H1 (cell line): ENCODE data around the gene HIVEP3. TPM values are rescaled to one million over a fixed set of nuclear protein-coding genes. Genes with fewer than 3 reads are reported as not detected.

Experiments
- CTCF ChIA-PET: fragments of 300-600 bp; sonication (Branson Sonifier 250); formaldehyde crosslinking; loops from one replicate; lab custom pipeline; 2021; ENCODE audit not compliant: partially characterized antibody; lab: Charles Lee
- POLR2A ChIA-PET: fragments of 300-600 bp; sonication (Branson Sonifier 250); formaldehyde crosslinking; loops from one replicate; lab custom pipeline; 2021; ENCODE audit warnings: inconsistent platforms; ENCODE audit not compliant: partially characterized antibody; lab: Charles Lee
- DNase-seq, 2 experiments: peaks; one replicate each; pipeline versions ENCODE4 v3.0.0 to v3.0.0-alpha.2; 2010 to 2022; ENCODE audit warnings: low spot score in 2 of 2, low read depth in 1 of 2, mixed read lengths in 1 of 2
- FAIRE-seq: peaks from 2 replicates; lab custom pipeline; 2011; peaks lifted over from hg19 to GRCh38; lab: Jason Lieb, UNC
- H2AFZ ChIP-seq: 2 replicates; pipeline ENCODE4 v1.8.1; 2012; ENCODE audit warnings: low read length, inconsistent platforms
- H2AK5ac ChIP-seq: 2 replicates; pipeline ENCODE4 v1.6.1; 2013; ENCODE audit warnings: low read depth, low read length
- H2BK120ac ChIP-seq: replicated peaks from 2 replicates; pipeline ENCODE3; 2013; ENCODE audit warnings: low read depth, low read length, inconsistent platforms
- H2BK12ac ChIP-seq: 2 replicates; pipeline ENCODE4 v1.6.1; 2013; ENCODE audit warnings: low read depth, low read length
- H2BK15ac ChIP-seq: 2 replicates; pipeline ENCODE4 v1.6.1; 2013; ENCODE audit warnings: low read length
- H2BK20ac ChIP-seq: 2 replicates; pipeline ENCODE4 v1.6.1; 2013; ENCODE audit warnings: low read length
- H2BK5ac ChIP-seq: 2 replicates; pipeline ENCODE4 v1.6.1; 2013; ENCODE audit warnings: low read depth, low read length
- H3K14ac ChIP-seq: 2 replicates; pipeline ENCODE4 v1.6.1; 2013; ENCODE audit warnings: inconsistent platforms; ENCODE audit not compliant: insufficient read length
- H3K18ac ChIP-seq: 2 replicates; pipeline ENCODE4 v1.6.1; 2013; ENCODE audit warnings: low read length; ENCODE audit errors: extremely low read depth
- H3K23ac ChIP-seq: 2 replicates; pipeline ENCODE4 v1.6.1; 2013; ENCODE audit warnings: inconsistent platforms; ENCODE audit not compliant: insufficient read length
- H3K23me2 ChIP-seq: 2 replicates; pipeline ENCODE4 v1.6.1; 2013; ENCODE audit warnings: low read depth, low read length
- H3K27ac ChIP-seq: 2 replicates; pipeline ENCODE4 v1.6.1; 2011; ENCODE audit warnings: low read depth, low read length, inconsistent platforms
- H3K27me3 ChIP-seq, 4 experiments: replicated peaks in 1 of 4; 1 replicate in 1 of 4; 2 replicates in 3 of 4; pipeline versions ENCODE4 v1.6.1 to v1.8.1; 2011 to 2013; ENCODE audit warnings: low read length in 3 of 4, mild to moderate bottlenecking in 3 of 4, inconsistent platforms in 2 of 4, mixed read lengths in 2 of 4, moderate library complexity in 1 of 4; ENCODE audit not compliant: control insufficient read depth in 3 of 4, insufficient read depth in 3 of 4; ENCODE audit errors: extremely low read depth in 1 of 4
- H3K36me3 ChIP-seq, 4 experiments: 2 replicates each; pipeline versions ENCODE4 v1.6.1 to v1.8.1; 2011 to 2013; ENCODE audit warnings: mild to moderate bottlenecking in 4 of 4, low read length in 3 of 4, moderate library complexity in 2 of 4, control low read depth in 1 of 4, inconsistent platforms in 1 of 4; ENCODE audit not compliant: insufficient read depth in 4 of 4, control insufficient read depth in 2 of 4
- H3K4ac ChIP-seq: replicated peaks from 2 replicates; pipeline ENCODE3; 2013; ENCODE audit warnings: low read length, low read depth, mixed read lengths, inconsistent platforms; ENCODE audit not compliant: insufficient read length
- H3K4me1 ChIP-seq, 4 experiments: replicated peaks in 1 of 4; 1 replicate in 1 of 4; 2 replicates in 3 of 4; pipeline versions ENCODE4 v1.6.1 to v1.8.1; 2011 to 2013; ENCODE audit warnings: low read length in 3 of 4, inconsistent platforms in 2 of 4, mixed read lengths in 1 of 4; ENCODE audit not compliant: insufficient read depth in 4 of 4, control insufficient read depth in 3 of 4
- H3K4me2 ChIP-seq, 2 experiments: 2 replicates each; pipeline versions ENCODE4 v1.6.1 to v1.8.1; 2011 to 2013; ENCODE audit warnings: low read depth in 2 of 2, low read length in 2 of 2, control low read depth in 1 of 2, inconsistent platforms in 1 of 2, mild to moderate bottlenecking in 1 of 2; ENCODE audit not compliant: insufficient read depth in 1 of 2
- H3K4me3 ChIP-seq, 4 experiments: fragments of 200-600, 300-600 bp in 1 of 4; sonication (generic), shearing (Covaris generic), sonication (Bioruptor Twin) in 1 of 4; 2 replicates each; pipeline versions ENCODE4 v1.5.1 to v1.8.1; 2011 to 2016; ENCODE audit warnings: low read length in 4 of 4, low read depth in 3 of 4, control low read depth in 2 of 4, inconsistent platforms in 2 of 4, mild to moderate bottlenecking in 2 of 4, mixed read lengths in 1 of 4, moderate library complexity in 1 of 4; ENCODE audit not compliant: insufficient read depth in 2 of 4; ENCODE audit errors: extremely low read depth in 1 of 4
- H3K56ac ChIP-seq: replicated peaks from 2 replicates; pipeline ENCODE3; 2013; ENCODE audit warnings: low read depth, mild to moderate bottlenecking, mixed read lengths, low read length, inconsistent platforms; ENCODE audit not compliant: insufficient read length
- H3K79me1 ChIP-seq: 2 replicates; pipeline ENCODE4 v1.6.1; 2013; ENCODE audit warnings: low read depth, low read length, control low read depth
- H3K79me2 ChIP-seq, 2 experiments: 2 replicates each; pipeline versions ENCODE4 v1.6.1 to v1.8.1; 2012 to 2013; ENCODE audit warnings: low read length in 2 of 2, mild to moderate bottlenecking in 2 of 2, inconsistent platforms in 1 of 2; ENCODE audit not compliant: insufficient read depth in 2 of 2, control insufficient read depth in 1 of 2
- H3K9ac ChIP-seq, 4 experiments: replicated peaks in 1 of 4; 1 replicate in 1 of 4; 2 replicates in 3 of 4; pipeline versions ENCODE4 v1.6.1 to v1.8.1; 2011 to 2013; ENCODE audit warnings: low read depth in 3 of 4, low read length in 3 of 4, control low read depth in 2 of 4, mild to moderate bottlenecking in 2 of 4, moderate library complexity in 2 of 4, inconsistent platforms in 1 of 4; ENCODE audit errors: extremely low read depth in 1 of 4
- H3K9me3 ChIP-seq, 2 experiments: 2 replicates each; pipeline versions ENCODE4 v1.6.1 to v1.8.1; 2012 to 2013; ENCODE audit warnings: mild to moderate bottlenecking in 2 of 2, moderate library complexity in 2 of 2, control low read depth in 1 of 2, inconsistent platforms in 1 of 2, low read depth in 1 of 2, low read length in 1 of 2, mixed read lengths in 1 of 2; ENCODE audit not compliant: insufficient read depth in 2 of 2
- H4K20me1 ChIP-seq, 2 experiments: replicated peaks in 1 of 2; 2 replicates each; pipeline versions ENCODE3 to v1.8.1; 2011 to 2013; ENCODE audit warnings: inconsistent platforms in 2 of 2, low read length in 2 of 2, mild to moderate bottlenecking in 1 of 2; ENCODE audit not compliant: insufficient read depth in 2 of 2, control insufficient read depth in 1 of 2
- H4K5ac ChIP-seq: 2 replicates; pipeline ENCODE4 v1.6.1; 2013; ENCODE audit warnings: low read length, low read depth, mixed read lengths, inconsistent platforms; ENCODE audit not compliant: insufficient read length
- H4K8ac ChIP-seq: 2 replicates; pipeline ENCODE4 v1.8.0; 2013; ENCODE audit warnings: mild to moderate bottlenecking, moderate library complexity, low read length, inconsistent platforms; ENCODE audit not compliant: insufficient read depth; ENCODE audit errors: extremely low read depth
- H4K91ac ChIP-seq: replicated peaks from 2 replicates; pipeline ENCODE3; 2013; ENCODE audit warnings: low read length, mixed read lengths, inconsistent platforms; ENCODE audit not compliant: insufficient read length
- BCL11A ChIP-seq, 2 experiments: IDR thresholded peaks; one replicate each; pipeline ENCODE4 v1.6.1; 2011; ENCODE audit warnings: low read depth in 2 of 2, low read length in 2 of 2, mild to moderate bottlenecking in 2 of 2
- CBX8 ChIP-seq: fragments of 300-800, 300-1000 bp; sonication (generic); IDR thresholded peaks from 2 replicates; pipeline ENCODE4 v1.7.1; 2016; ENCODE audit warnings: low read depth, low read length, borderline replicate concordance
- CTBP2 ChIP-seq: IDR thresholded peaks from 2 replicates; pipeline ENCODE4 v1.7.0; 2011; ENCODE audit warnings: borderline replicate concordance, mild to moderate bottlenecking, moderate library complexity, mixed read lengths, low read length; ENCODE audit not compliant: insufficient read depth, insufficient read length
- FOSL1 ChIP-seq: IDR thresholded peaks from 2 replicates; pipeline ENCODE4 v1.6.1; 2011; ENCODE audit warnings: mild to moderate bottlenecking, low read depth, low read length, moderate library complexity; ENCODE audit not compliant: insufficient read depth
- JUND ChIP-seq: IDR thresholded peaks from 2 replicates; pipeline ENCODE4 v1.6.1; 2011; ENCODE audit warnings: mild to moderate bottlenecking, improper control_type of control experiment, low read length
- MAFK ChIP-seq: IDR thresholded peaks from 2 replicates; pipeline ENCODE4 v1.6.1; 2012; ENCODE audit warnings: low read depth, mild to moderate bottlenecking, improper control_type of control experiment, low read length
- NRF1 ChIP-seq: IDR thresholded peaks from 2 replicates; pipeline ENCODE4 v1.6.1; 2011; ENCODE audit warnings: mild to moderate bottlenecking, low read depth, low read length, improper control_type of control experiment
- PHF8 ChIP-seq: fragments of 200-600 bp; sonication (generic); conservative IDR thresholded peaks from 2 replicates; pipeline ENCODE4 v1.7.1; 2012; ENCODE audit warnings: low read depth, mild to moderate bottlenecking, inconsistent platforms, low read length, moderate library complexity
- RNF2 ChIP-seq: fragments of 200-900, 300-1000 bp; sonication (generic); IDR thresholded peaks from 2 replicates; pipeline ENCODE4 v1.7.1; 2016; ENCODE audit warnings: borderline replicate concordance, low read depth, mild to moderate bottlenecking, antibody characterized with exemption, low read length; ENCODE audit not compliant: poor library complexity, severe bottlenecking; ENCODE audit errors: missing control alignments
- RXRA ChIP-seq: IDR thresholded peaks from 2 replicates; pipeline ENCODE4 v1.6.1; 2011; ENCODE audit warnings: low read depth, mild to moderate bottlenecking, low read length, moderate library complexity; ENCODE audit not compliant: insufficient read depth
- SIN3A ChIP-seq, 2 experiments: IDR thresholded peaks in 1 of 2; conservative IDR thresholded peaks in 1 of 2; 2 replicates each; pipeline ENCODE4 v1.6.1; 2011 to 2012; ENCODE audit warnings: low read length in 2 of 2, improper control_type of control experiment in 1 of 2, low read depth in 1 of 2, mild to moderate bottlenecking in 1 of 2
- SRF ChIP-seq: IDR thresholded peaks from 2 replicates; pipeline ENCODE4 v1.6.1; 2011; ENCODE audit warnings: mild to moderate bottlenecking, low read depth, low read length, moderate library complexity
- SUZ12 ChIP-seq: fragments of 200-600 bp; sonication (generic); IDR thresholded peaks from 2 replicates; pipeline ENCODE4 v1.6.1; 2012; ENCODE audit warnings: mild to moderate bottlenecking, inconsistent platforms, low read length, moderate library complexity, mixed read lengths
- TAF1 ChIP-seq: IDR thresholded peaks from 2 replicates; pipeline ENCODE4 v1.6.1; 2011; ENCODE audit warnings: mild to moderate bottlenecking, low read depth, low read length
- WGBS, 2 experiments: shearing (Covaris generic) in 1 of 2; methylation state at CpG; one replicate each; pipeline versions ENCODE4 v1.1.6 to v1.1.7; 2013 to 2015; ENCODE audit warnings: low lambda C conversion rate in 2 of 2, mixed read lengths in 2 of 2, inconsistent platforms in 1 of 2, low coverage in 1 of 2, missing lambda C conversion rate in 1 of 2; ENCODE audit not compliant: insufficient replicate concordance in 2 of 2, insufficient coverage in 1 of 2, insufficient read length in 1 of 2; ENCODE audit errors: extremely low coverage in 1 of 2, missing lambda C conversion rate in 1 of 2; 5-methylcytosine and 5-hydroxymethylcytosine counted together
- polyA plus RNA-seq, 7 experiments: library from polyadenylated mRNA; depleted of rRNA in 3 of 7; stranded (reverse) in 5 of 7; unstranded in 2 of 7; fragments of >200 nt in 5 of 7; fragments of 200-250 nt in 2 of 7; gene quantifications; 1 replicate in 5 of 7; 2 replicates in 1 of 7; 4 replicates in 1 of 7; pipeline versions ENCODE4 v1.2.1 to v1.2.3, GENCODE V29; 2011 to 2013; ENCODE audit warnings: missing spikeins in 2 of 7, mixed read lengths in 2 of 7
- total RNA-seq: library from RNA; stranded (reverse); fragmentation: NEBNext Ultra II Directional; extraction: Animal tissue kit (Norgen Biotek cat#: 25700); gene quantifications from 2 replicates; pipeline ENCODE4 v1.2.1, GENCODE V29; 2021

Gene HIVEP3
- total and polyA plus RNA-seq, 2 of the 8 experiments (the other 6 are each of a cell fraction or from before 2014, with no cell fraction given), result 0.24 to 0.69 TPM

- H2BK15ac ChIP-seq, result no peak overlapping the region
- H3K9me3 ChIP-seq, result peaks cover 0 to 3% of the 10 kb centered on the region in 2 experiments; a peak in 1 of 4 replicates
- no peaks in the 10 kb centered on the region for H3K79me2 ChIP-seq
- ChIA-PET POLR2A (no interaction called here), CTCF (interaction anchor here (0.8 to 5.3 kb wide), 8 partner anchors 8 to 591 kb away, joined by 3 to 33 read pairs (median 4); no protein-coding TSS in a partner anchor)
- no peak for FAIRE-seq
- no peaks in the 10 kb centered on the region for H4K20me1 ChIP-seq
- no peaks in the 10 kb centered on the region for H3K36me3 ChIP-seq
- no peak overlapping the region for H2BK120ac ChIP-seq
- no peak overlapping the region for H3K23ac ChIP-seq
- no peak overlapping the region for H4K91ac ChIP-seq
- H2BK20ac ChIP-seq, result no peak overlapping the region
- H4K8ac ChIP-seq, result no peak overlapping the region
- no peak overlapping the region for H2BK5ac ChIP-seq
- no peak overlapping the region for H2AK5ac ChIP-seq
- H3K9ac ChIP-seq, result no peak overlapping the region
- H3K4ac ChIP-seq, result no peak overlapping the region
- 86% methylated on average over 9 of the region's 9 CpGs; no CpG with 5 or more reads in 1 of the 2 experiments for WGBS, 2 experiments
- no peak overlapping the region for H3K14ac ChIP-seq
- no peak for DNase-seq
- H3K4me1 ChIP-seq, result no peaks in the 10 kb centered on the region
- H3K23me2 ChIP-seq, result no peaks in the 10 kb centered on the region
- no peak overlapping the region for H3K56ac ChIP-seq
- no peak overlapping the region for H3K4me2 ChIP-seq
- no peak overlapping the region for H3K18ac ChIP-seq
- H4K5ac ChIP-seq, result no peak overlapping the region
- H3K79me1 ChIP-seq, result no peaks in the 10 kb centered on the region
- H3K27ac ChIP-seq, result no peak overlapping the region
- no peak overlapping the region for H2BK12ac ChIP-seq
- H3K27me3 ChIP-seq, result no peaks in the 10 kb centered on the region
- H3K4me3 ChIP-seq, result no peak overlapping the region
- H2AFZ ChIP-seq, result no peak overlapping the region
- TF ChIP-seq CBX8 (no peak), RNF2 (no peak), RXRA (no peak), NRF1 (no peak), CTBP2 (no peak), JUND (no peak), PHF8 (no peak), SRF (no peak), TAF1 (no peak), FOSL1 (no peak), SUZ12 (no peak), SIN3A (conservative IDR thresholded peaks at IDR 0.05 in 1 of 2, IDR thresholded peaks at IDR 0.05 in 1 of 2; ENCODE audit: low read depth in 1 of 2, low read length in 2 of 2) (no peak), MAFK (no peak), BCL11A (IDR thresholded peaks at IDR 0.05; ENCODE audit: low read depth in 2 of 2, low read length in 2 of 2) (no peak)
Measured at GRCh38 chr1:41582351-41582750, 336.4 kb downstream of the HIVEP3 start.
